ENCODE measurements around the gene SHROOM3.

The SHROOM3 gene

GRCh38 chr4:76559236-76560071 lies 124.4 kb downstream of the SHROOM3 start:
- Mint-ChIP-seq H3K27me3 (no peaks in the 10 kb centered on the region), H3K36me3 (no peaks in the 10 kb centered on the region), H3K27ac (no peak overlapping the region), H3K4me1 (no peaks in the 10 kb centered on the region), H3K9me3 (no peaks in the 10 kb centered on the region), H3K4me3 (no peak overlapping the region)

- Mint-ChIP-seq H3K27me3 (peaks cover 1% of the 10 kb centered on the region), H3K4me1 (no peaks in the 10 kb centered on the region), H3K27ac (no peak overlapping the region), H3K9me3 (no peaks in the 10 kb centered on the region), H3K36me3 (no peaks in the 10 kb centered on the region), H3K4me3 (no peak overlapping the region)
Measured at GRCh38 chr4:76562161-76562560, 127.1 kb downstream of the SHROOM3 start.

GRCh38 chr4:76562836-76563453 lies 127.9 kb downstream of the SHROOM3 start:
- Mint-ChIP-seq H3K27ac (no peak overlapping the region), H3K9me3 (no peaks in the 10 kb centered on the region), H3K36me3 (no peaks in the 10 kb centered on the region), H3K4me1 (no peaks in the 10 kb centered on the region), H3K27me3 (peaks cover 1% of the 10 kb centered on the region), H3K4me3 (no peak overlapping the region)

- no peaks in the 10 kb centered on the region for H3K36me3 Mint-ChIP-seq
- no peaks in the 10 kb centered on the region for H3K4me1 Mint-ChIP-seq
- H3K27ac Mint-ChIP-seq: no peak overlapping the region
- no peak overlapping the region for H3K4me3 Mint-ChIP-seq
- no peaks in the 10 kb centered on the region for H3K9me3 Mint-ChIP-seq
- peaks cover 1% of the 10 kb centered on the region for H3K27me3 Mint-ChIP-seq
Measured at GRCh38 chr4:76563454-76564122, 128.6 kb downstream of the SHROOM3 start.

GRCh38 chr4:76564123-76564915 lies 129.3 kb downstream of the SHROOM3 start:
- H3K4me1 Mint-ChIP-seq: no peaks in the 10 kb centered on the region
- H3K4me3 Mint-ChIP-seq: no peak overlapping the region
- peaks cover 1% of the 10 kb centered on the region for H3K27me3 Mint-ChIP-seq
- no peaks in the 10 kb centered on the region for H3K36me3 Mint-ChIP-seq
- no peak overlapping the region for H3K27ac Mint-ChIP-seq
- H3K9me3 Mint-ChIP-seq: no peaks in the 10 kb centered on the region

GRCh38 chr4:76568262-76568661 lies 133.2 kb downstream of the SHROOM3 start:
- Mint-ChIP-seq H3K27ac (no peak overlapping the region), H3K27me3 (peaks cover 3% of the 10 kb centered on the region), H3K4me1 (no peaks in the 10 kb centered on the region), H3K36me3 (no peaks in the 10 kb centered on the region), H3K9me3 (no peaks in the 10 kb centered on the region), H3K4me3 (no peak overlapping the region)

GRCh38 chr4:76569225-76569624 lies 134.2 kb downstream of the SHROOM3 start:
- Mint-ChIP-seq H3K36me3 (no peaks in the 10 kb centered on the region), H3K27me3 (peaks cover 6% of the 10 kb centered on the region), H3K27ac (no peak overlapping the region), H3K4me3 (no peak overlapping the region), H3K4me1 (no peaks in the 10 kb centered on the region), H3K9me3 (no peaks in the 10 kb centered on the region)

- Mint-ChIP-seq H3K27me3 (peaks cover 9% of the 10 kb centered on the region), H3K27ac (no peak overlapping the region), H3K36me3 (no peaks in the 10 kb centered on the region), H3K4me3 (no peak overlapping the region), H3K4me1 (no peaks in the 10 kb centered on the region), H3K9me3 (no peaks in the 10 kb centered on the region)
Measured at GRCh38 chr4:76569706-76570105, 134.7 kb downstream of the SHROOM3 start.

- no peak overlapping the region for H3K27ac Mint-ChIP-seq
- no peaks in the 10 kb centered on the region for H3K4me1 Mint-ChIP-seq
- H3K27me3 Mint-ChIP-seq: peaks cover 12% of the 10 kb centered on the region
- H3K36me3 Mint-ChIP-seq: no peaks in the 10 kb centered on the region
- H3K9me3 Mint-ChIP-seq: no peaks in the 10 kb centered on the region
- no peak overlapping the region for H3K4me3 Mint-ChIP-seq
Measured at GRCh38 chr4:76570141-76570973, 135.3 kb downstream of the SHROOM3 start.

- Mint-ChIP-seq H3K36me3 (no peaks in the 10 kb centered on the region), H3K4me1 (no peaks in the 10 kb centered on the region), H3K9me3 (no peaks in the 10 kb centered on the region), H3K27ac (no peak overlapping the region), H3K27me3 (peaks cover 16% of the 10 kb centered on the region), H3K4me3 (no peak overlapping the region)
Measured at GRCh38 chr4:76571274-76571673, 136.2 kb downstream of the SHROOM3 start.

GRCh38 chr4:76572224-76572623 lies 137.2 kb downstream of the SHROOM3 start:
- H3K9me3 Mint-ChIP-seq: no peaks in the 10 kb centered on the region
- no peak overlapping the region for H3K4me3 Mint-ChIP-seq
- peaks cover 18% of the 10 kb centered on the region for H3K27me3 Mint-ChIP-seq
- no peaks in the 10 kb centered on the region for H3K4me1 Mint-ChIP-seq
- no peak overlapping the region for H3K27ac Mint-ChIP-seq
- H3K36me3 Mint-ChIP-seq: no peaks in the 10 kb centered on the region

- Mint-ChIP-seq H3K27me3 (peaks cover 28% of the 10 kb centered on the region), H3K27ac (no peak overlapping the region), H3K4me1 (no peaks in the 10 kb centered on the region), H3K36me3 (no peaks in the 10 kb centered on the region), H3K9me3 (no peaks in the 10 kb centered on the region), H3K4me3 (no peak overlapping the region)
Measured at GRCh38 chr4:76576824-76577223, 141.8 kb downstream of the SHROOM3 start.

- Mint-ChIP-seq H3K4me1 (no peaks in the 10 kb centered on the region), H3K27ac (no peak overlapping the region), H3K9me3 (no peaks in the 10 kb centered on the region), H3K36me3 (no peaks in the 10 kb centered on the region), H3K27me3 (peaks cover 36% of the 10 kb centered on the region), H3K4me3 (no peak overlapping the region)
Measured at GRCh38 chr4:76578002-76578560, 143.1 kb downstream of the SHROOM3 start.

GRCh38 chr4:76579596-76580375 lies 144.8 kb downstream of the SHROOM3 start:
- Mint-ChIP-seq H3K4me3 (no peak overlapping the region), H3K36me3 (no peaks in the 10 kb centered on the region), H3K4me1 (no peaks in the 10 kb centered on the region), H3K27ac (no peak overlapping the region), H3K9me3 (no peaks in the 10 kb centered on the region), H3K27me3 (peaks cover 37% of the 10 kb centered on the region)
